HG02759 (cell line): ENCODE results near the gene PRLR.

Experiments used
- ATAC-seq: cut with Tn5 transposase; IDR thresholded peaks from one replicate; pipeline ENCODE4 v1.9.1; 2021; ENCODE audit warnings: mild to moderate bottlenecking, moderate library complexity; ENCODE audit not compliant: unreplicated experiment

The PRLR gene

GRCh38 chr5:35091704-35092103, 138.6 kb downstream of the PRLR start:
- no peak for ATAC-seq

- ATAC-seq = peak; percentile 57
These were observed 140.7 kb downstream of the PRLR start for GRCh38 chr5:35089334-35090314.

- ATAC-seq = no peak
These were observed 142.3 kb downstream of the PRLR start for GRCh38 chr5:35087991-35088390.

- no peak for ATAC-seq
These were observed 147.1 kb downstream of the PRLR start for GRCh38 chr5:35083150-35083549.

GRCh38 chr5:35082530-35082929, 147.8 kb downstream of the PRLR start:
- no peak for ATAC-seq

DNA sequence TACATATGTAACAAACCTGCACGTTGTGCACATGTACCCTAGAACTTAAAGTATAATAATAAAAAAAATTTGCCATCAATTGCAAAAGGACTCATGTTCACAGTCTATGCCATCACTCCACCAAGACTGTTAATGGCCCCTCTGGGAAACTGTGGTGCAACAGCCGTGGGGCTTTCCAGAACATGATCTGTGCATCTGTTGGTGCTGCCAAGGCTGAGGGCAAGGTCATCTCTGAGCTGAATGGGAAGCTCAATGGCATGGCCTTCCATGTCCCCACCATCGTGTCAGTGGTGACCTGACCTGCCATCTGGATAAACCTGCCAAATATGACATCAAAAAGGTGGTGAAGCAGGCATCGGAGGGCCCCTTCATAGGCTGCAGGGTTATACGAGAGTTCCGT, 149.2 kb downstream of the PRLR start:
- no peak for ATAC-seq

- no peak for ATAC-seq
These were observed 157.1 kb downstream of the PRLR start for GRCh38 chr5:35073160-35073559.

DNA sequence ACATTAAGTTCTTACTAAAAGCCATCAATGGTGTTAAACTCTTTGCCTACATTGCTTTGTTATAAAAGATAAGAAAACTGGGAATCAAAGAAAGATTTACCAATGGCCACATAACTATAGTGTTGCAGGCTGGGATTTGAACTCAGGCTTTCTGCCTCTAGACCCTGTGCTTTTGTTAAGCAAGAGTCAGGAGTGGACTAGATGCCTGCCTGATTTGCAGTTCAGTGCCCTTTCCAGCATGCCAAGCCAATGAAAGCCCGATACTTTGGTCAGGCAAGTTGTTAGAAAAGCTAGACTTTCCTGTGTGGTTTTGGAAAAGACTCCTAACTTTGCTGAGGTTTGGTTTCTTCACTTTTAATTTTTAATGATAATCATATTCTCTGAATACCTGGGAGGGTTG, 161.1 kb downstream of the PRLR start:
- ATAC-seq = no peak

GRCh38 chr5:35067985-35068384, 162.3 kb downstream of the PRLR start:
- no peak for ATAC-seq

GRCh38 chr5:35066260-35066795, 164.0 kb downstream of the PRLR start:
- peak; percentile 88 for ATAC-seq

- no peak for ATAC-seq
These were observed 166.9 kb downstream of the PRLR start for GRCh38 chr5:35063414-35063813.

DNA sequence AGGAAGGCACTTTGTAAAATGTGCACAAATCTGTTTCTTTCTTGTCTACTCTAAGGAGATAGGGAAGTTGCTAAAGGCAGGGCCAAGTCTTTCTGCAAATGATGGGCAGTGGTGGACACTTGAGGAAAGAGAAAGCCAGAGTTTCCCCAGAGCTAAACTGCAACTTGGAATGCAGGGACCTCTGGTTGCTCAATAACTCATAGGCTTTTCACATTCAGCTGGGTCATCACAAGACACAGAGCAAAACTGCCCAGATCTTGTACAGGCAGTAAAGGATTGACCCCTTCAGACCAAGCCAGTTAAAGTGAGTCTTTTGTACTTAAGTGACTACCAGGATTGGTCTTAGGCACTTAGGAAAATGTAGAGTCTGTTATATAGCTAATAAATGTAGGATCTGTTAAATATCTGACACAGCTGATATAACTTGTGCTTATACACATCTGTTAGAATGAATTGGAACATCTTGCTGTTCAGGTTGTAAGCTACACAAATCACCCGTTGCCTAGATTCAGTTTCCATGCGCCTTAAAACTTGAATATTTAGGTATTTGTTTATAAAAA, 169.0 kb downstream of the PRLR start:
- no peak for ATAC-seq

- ATAC-seq = no peak
These were observed 170.1 kb downstream of the PRLR start for GRCh38 chr5:35060236-35060635.

- ATAC-seq = no peak
These were observed 171.0 kb downstream of the PRLR start for GRCh38 chr5:35059251-35059650.

DNA sequence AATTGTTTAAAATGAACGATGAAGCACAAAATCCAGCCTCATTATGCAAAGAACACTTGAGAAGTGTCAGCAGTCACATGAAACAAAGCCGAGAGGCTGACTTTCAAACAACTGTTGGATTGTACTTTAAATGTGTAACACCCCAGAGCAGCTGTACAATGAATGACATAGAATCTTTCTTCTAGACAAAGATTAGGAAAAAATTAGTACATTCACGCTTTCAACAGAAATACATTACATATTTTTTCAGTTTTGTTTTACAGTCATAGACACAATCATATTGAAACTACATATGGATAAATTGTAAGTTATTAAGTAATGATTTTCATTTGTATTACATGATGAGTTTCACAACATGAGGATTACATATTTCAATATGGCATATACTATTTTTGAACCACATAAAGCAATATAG, 171.9 kb downstream of the PRLR start:
- ATAC-seq = peak; percentile 87

DNA sequence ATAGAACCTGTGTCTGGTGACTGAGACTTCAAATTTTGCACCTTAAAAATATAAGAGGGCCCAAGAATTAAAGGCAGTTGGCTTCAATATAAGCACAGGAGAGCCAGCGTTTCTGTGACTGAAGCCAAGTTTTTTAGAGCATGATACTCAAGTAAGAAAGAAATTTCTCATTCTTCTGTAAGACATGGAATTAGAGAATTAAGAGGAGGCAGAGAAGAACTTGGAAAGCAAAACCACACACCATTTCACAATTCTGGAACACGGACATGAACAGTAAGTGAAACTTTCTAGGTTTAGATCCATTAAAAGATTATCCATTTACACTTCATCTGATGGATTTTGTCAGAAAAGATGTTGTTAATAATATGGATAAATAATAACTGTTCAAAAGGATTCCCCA, 173.6 kb downstream of the PRLR start:
- ATAC-seq = no peak

GRCh38 chr5:35052838-35053237, 177.4 kb downstream of the PRLR start:
- no peak for ATAC-seq

DNA sequence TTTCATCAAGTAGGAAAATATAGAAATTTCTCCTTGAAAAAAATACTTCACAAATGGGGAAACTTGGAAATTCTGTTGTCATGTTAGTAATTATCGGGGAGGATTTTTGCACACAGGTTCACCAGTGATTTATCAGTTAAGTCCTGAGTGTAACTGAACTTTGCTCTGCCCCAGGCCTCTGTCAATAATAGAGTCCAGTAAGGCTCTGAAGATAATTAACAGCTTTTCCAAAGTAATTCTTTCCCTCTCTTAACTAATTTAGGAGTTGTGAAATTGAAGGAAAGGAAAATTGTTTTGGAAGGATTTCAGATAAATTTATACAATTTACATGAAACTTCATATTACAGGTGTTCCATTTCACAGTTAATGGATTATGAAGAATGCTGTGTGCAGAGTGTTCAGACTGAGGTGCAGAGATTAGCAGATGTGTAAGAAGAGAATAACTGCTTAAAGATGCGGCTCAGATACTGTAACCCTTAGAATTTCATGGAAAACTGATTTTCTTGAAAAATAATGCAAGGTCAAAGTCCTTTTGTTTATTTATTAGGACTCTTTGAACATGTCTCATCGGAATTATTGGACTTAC, 179.7 kb downstream of the PRLR start:
- ATAC-seq = no peak

DNA sequence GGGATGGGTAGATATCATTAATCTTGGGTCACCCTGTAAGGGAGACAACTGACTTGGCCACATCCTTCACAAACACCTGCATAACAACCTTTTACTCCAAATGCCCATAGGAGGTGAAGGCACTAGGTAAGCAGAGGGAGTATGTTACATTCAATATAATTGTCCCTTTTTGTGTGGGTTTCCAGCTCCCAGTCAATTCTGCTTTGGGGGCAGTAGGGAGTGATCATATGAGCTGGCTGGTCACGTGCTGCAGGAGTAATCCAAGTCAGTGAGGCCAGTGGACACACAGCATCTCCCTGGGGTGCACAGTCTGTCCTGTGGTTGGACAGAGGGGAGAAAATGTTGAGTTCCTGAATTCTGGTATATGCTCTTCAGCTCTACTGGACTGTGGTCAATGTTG, 181.4 kb downstream of the PRLR start:
- no peak for ATAC-seq

DNA sequence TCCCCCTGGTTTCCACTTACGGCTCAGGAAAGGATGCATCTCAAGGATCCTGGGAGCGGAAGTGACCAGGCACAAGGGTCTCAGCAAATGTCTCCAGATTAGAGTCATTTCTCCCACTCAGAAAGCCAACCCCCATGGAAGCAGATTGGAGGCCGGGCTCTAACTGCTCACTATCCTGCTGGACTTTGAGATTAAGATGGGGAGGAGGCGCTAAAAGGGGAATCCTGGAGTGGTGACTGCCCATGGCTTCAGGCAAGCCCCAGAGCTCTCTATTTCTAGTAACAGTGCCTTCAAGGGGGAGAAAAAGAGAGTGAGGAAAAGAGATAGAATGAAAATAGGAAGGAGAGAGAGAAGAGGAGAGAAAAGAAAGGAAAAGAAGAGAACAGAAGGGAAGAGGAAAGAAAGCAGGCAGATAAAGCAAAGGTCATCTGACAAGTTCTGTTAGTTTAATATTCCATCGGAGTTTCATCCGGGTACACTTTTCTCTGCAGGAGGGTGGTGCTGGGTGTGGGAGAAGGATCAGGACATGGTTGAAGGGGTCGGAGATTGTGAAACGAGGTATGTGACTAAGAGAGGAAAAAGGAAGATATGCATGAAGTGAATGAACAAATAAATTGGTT, 182.4 kb downstream of the PRLR start, which contains the start of gene AGXT2:
Gene AGXT2, minus strand, starts transcription at position 165 of the 620 bp plus-strand sequence. Its CDS starts 57 bp downstream, at position 108.
- no peak for ATAC-seq

GRCh38 chr5:35046774-35047173, 183.5 kb downstream of the PRLR start:
- ATAC-seq = no peak
